ENCODE measurements around the gene CENPB. TPM values are rescaled to one million over a fixed set of nuclear protein-coding genes. Genes with fewer than 3 reads are reported as not detected.

CENPB gene
- total and polyA plus RNA-seq, 2 of the 4 experiments (the other 2 are of a cell fraction), result 45.7 to 59.1 TPM

GRCh38 chr20:3818155-3819151 lies 31.9 kb upstream of the CENPB start:
- H3K14ac ChIP-seq (replicated peaks; ENCODE audit: low read depth, low read length), result peak overlapping the region; percentile 33; the same call in 1 of the 2 replicates
- DNase-seq, result peak; percentile 87
- peak overlapping the region; percentile 32; the same call in 1 of the 3 replicates for H2BK15ac ChIP-seq (ENCODE audit: low read depth, low read length)
- H4K91ac ChIP-seq (ENCODE audit: insufficient read depth, low read depth, low read length), result peak overlapping the region; percentile 57
- no peaks in the 10 kb centered on the region for H4K20me1 ChIP-seq (ENCODE audit: insufficient read depth, low read length)
- peak overlapping the region; percentile 20; the same call in 1 of the 2 replicates for H3K27ac ChIP-seq (ENCODE audit: insufficient read depth, low read length)
- H3K79me1 ChIP-seq (ENCODE audit: low read depth in 1 of 2, low read length in 2 of 2), result peaks cover 14 to 37% of the 10 kb centered on the region in 2 experiments; a peak in 3 of 4 replicates
- H3K56ac ChIP-seq (ENCODE audit: extremely low read depth, insufficient read depth, low read length), result no peak overlapping the region
- H3K23ac ChIP-seq (ENCODE audit: low read depth, low read length), result no peak overlapping the region
- no peak overlapping the region for H3K18ac ChIP-seq (ENCODE audit: low read depth, low read length)
- in situ Hi-C loops (cut with MboI; ENCODE audit: low sequenced_read_pairs), result no loop called here
- peak overlapping the region in 1 of 2 experiments; percentile 69; a peak in 3 of 4 replicates for H4K8ac ChIP-seq (ENCODE audit: low read depth in 2 of 2, low read length in 2 of 2)
- H4K5ac ChIP-seq (ENCODE audit: low read depth, low read length), result 0 out of 2 replicates have a peak overlapping the region, but pooled peaks have one; percentile 11
- BruUV-seq (replicated peaks), result no TSS peak
- peak overlapping the region; percentile 71 for H2BK120ac ChIP-seq (ENCODE audit: low read depth, low read length)
- H3K4me2 ChIP-seq (ENCODE audit: low read depth, low read length), result no peak overlapping the region
- peak overlapping the region; percentile 74 for H2AK5ac ChIP-seq (ENCODE audit: low read depth, low read length)
- peak overlapping the region; percentile 93 for H2AK9ac ChIP-seq (replicated peaks; ENCODE audit: low read depth, low read length, poor library complexity)
- 0 out of 2 replicates have a peak, but pooled peaks cover 12% of the 10 kb centered on the region for H3K9me1 ChIP-seq (ENCODE audit: insufficient read depth, low read length)
- CTCF ChIA-PET, result interaction anchor here (0.5 to 1.2 kb wide), 8 partner anchors 13 to 67 kb away, joined by 3 to 11 read pairs (median 3); partner anchors contain the start of genes CDC25B, CENPB and SPEF1
- no peak overlapping the region for H3K4me3 ChIP-seq (ENCODE audit: insufficient read depth, low read depth, low read length)
- intact Hi-C loops (cut with micrococcal nuclease), result no loop called here
- H2BK5ac ChIP-seq (ENCODE audit: low read depth, low read length, poor library complexity, severe bottlenecking), result peak overlapping the region; percentile 57
- H3K4ac ChIP-seq (ENCODE audit: low read depth, low read length), result peak overlapping the region; percentile 63
- H3K27me3 ChIP-seq (ENCODE audit: control insufficient read depth, insufficient read depth, low read length), result no peaks in the 10 kb centered on the region
- H3K36me3 ChIP-seq (ENCODE audit: control insufficient read depth, insufficient read depth, low read length), result peaks cover 10% of the 10 kb centered on the region
- H3K9ac ChIP-seq (ENCODE audit: low read depth, low read length), result 0 out of 2 replicates have a peak overlapping the region, but pooled peaks have one; percentile 20
- peak overlapping the region; percentile 69 for H2AFZ ChIP-seq (replicated peaks; ENCODE audit: low read length, poor library complexity)
- peaks cover 8% of the 10 kb centered on the region; the same call in 1 of the 2 replicates for H3K4me1 ChIP-seq (ENCODE audit: control insufficient read depth, insufficient read depth, low read length)
- ATAC-seq (ENCODE audit: low read depth), result peak; percentile 64
- dilution Hi-C loops (cut with HindIII; ENCODE audit: low sequenced_read_pairs, unreplicated experiment), result no loop called here
- H2BK20ac ChIP-seq (ENCODE audit: low read depth, low read length), result peak overlapping the region; percentile 75; the same call in 1 of the 2 replicates
- 76% methylated on average over 3 of the region's 8 CpGs; no CpG with 5 or more reads in 1 of the 2 experiments for WGBS, 2 experiments (ENCODE audit: extremely low coverage in 2 of 2, insufficient read length in 1 of 2)
- H3K9me3 ChIP-seq (ENCODE audit: control insufficient read depth, insufficient read depth, low read length), result no peaks in the 10 kb centered on the region
- POLR2A ChIA-PET (ENCODE audit: unreplicated experiment), result interaction anchor here (1.6 kb wide), 1 partner anchor 31 kb away, joined by 5 read pairs; the partner anchor contains the start of gene CENPB
- TF ChIP-seq NFE2L2 (IDR thresholded peaks at IDR 0.05; ENCODE audit: low read depth, low read length) (no peak), ELK1 (IDR thresholded peaks at IDR 0.05; ENCODE audit: borderline replicate concordance, low read depth, low read length) (no peak), RCOR1 (IDR thresholded peaks at IDR 0.05; ENCODE audit: insufficient replicate concordance, low read length) (peak; percentile 14), SMC3 (IDR thresholded peaks at IDR 0.05; ENCODE audit: low read depth, low read length) (peak; percentile 66), RAD21 (IDR thresholded peaks at IDR 0.05; ENCODE audit: low read length) (peak; percentile 61), MAZ (IDR thresholded peaks at IDR 0.05; ENCODE audit: borderline replicate concordance, low read depth, low read length) (peak; percentile 38; the same call in 1 of the 2 replicates), FOS (IDR thresholded peaks at IDR 0.05; ENCODE audit: low read depth, low read length) (no peak; the same call in 1 of the 2 replicates), CHD1 (IDR thresholded peaks at IDR 0.05; ENCODE audit: low read depth, low read length) (no peak), RFX5 (IDR thresholded peaks at IDR 0.05; ENCODE audit: low read depth, low read length) (no peak), USF2 (IDR thresholded peaks at IDR 0.05; ENCODE audit: low read depth, low read length) (peak; percentile 4; the same call in 1 of the 2 replicates), CTCF (conservative IDR thresholded peaks at IDR 0.05; ENCODE audit: low read depth, low read length) (peak; percentile 75)

Data from IMR-90 (cell line).